ENCODE measurements around the gene TMEM253.

The TMEM253 gene

GRCh38 chr14:21113369-21113768, 12.5 kb downstream of the TMEM253 start:
- H3K4me3 ChIP-seq (ENCODE audit: low read depth, low read length), result no peak overlapping the region
- no peak for TF ChIP-seq CTCF (IDR thresholded peaks at IDR 0.05; ENCODE audit: borderline replicate concordance, insufficient read depth, low read depth, low read length)

- H3K4me3 ChIP-seq (ENCODE audit: low read depth, low read length), result no peak overlapping the region
- no peak for TF ChIP-seq CTCF (IDR thresholded peaks at IDR 0.05; ENCODE audit: borderline replicate concordance, insufficient read depth, low read depth, low read length)
Measured at GRCh38 chr14:21118933-21119332, 18.1 kb downstream of the TMEM253 start.

- H3K4me3 ChIP-seq (ENCODE audit: low read depth, low read length), result no peak overlapping the region
- TF ChIP-seq CTCF (IDR thresholded peaks at IDR 0.05; ENCODE audit: borderline replicate concordance, insufficient read depth, low read depth, low read length), result no peak
Measured at GRCh38 chr14:21120686-21121085, 19.8 kb downstream of the TMEM253 start.

GRCh38 chr14:21121122-21121521, 20.3 kb downstream of the TMEM253 start:
- TF ChIP-seq CTCF (IDR thresholded peaks at IDR 0.05; ENCODE audit: borderline replicate concordance, insufficient read depth, low read depth, low read length), result no peak
- no peak overlapping the region for H3K4me3 ChIP-seq (ENCODE audit: low read depth, low read length)

GRCh38 chr14:21123429-21123828, 22.6 kb downstream of the TMEM253 start:
- H3K4me3 ChIP-seq (ENCODE audit: low read depth, low read length), result no peak overlapping the region
- TF ChIP-seq CTCF (IDR thresholded peaks at IDR 0.05; ENCODE audit: borderline replicate concordance, insufficient read depth, low read depth, low read length), result no peak

GRCh38 chr14:21133901-21134300, 33.0 kb downstream of the TMEM253 start:
- TF ChIP-seq CTCF (IDR thresholded peaks at IDR 0.05; ENCODE audit: borderline replicate concordance, insufficient read depth, low read depth, low read length), result no peak
- H3K4me3 ChIP-seq (ENCODE audit: low read depth, low read length), result no peak overlapping the region

GRCh38 chr14:21136024-21136423, 35.2 kb downstream of the TMEM253 start:
- TF ChIP-seq CTCF (IDR thresholded peaks at IDR 0.05; ENCODE audit: borderline replicate concordance, insufficient read depth, low read depth, low read length), result peak; percentile 20; the same call in 1 of the 2 replicates
- H3K4me3 ChIP-seq (ENCODE audit: low read depth, low read length), result no peak overlapping the region

Measured in GM12875 (cell line).